ENCODE results near the gene CCDC126.

- TF ChIP-seq CTCF (IDR thresholded peaks at IDR 0.05) (no peak), POLR2A (IDR thresholded peaks at IDR 0.05) (no peak)
Measured at GRCh38 chr7:23662984-23663313, 65.8 kb downstream of the CCDC126 start.
